Stimulated activated naive CD8-positive, alpha-beta T cell treated with anti-CD3 and anti-CD28 coated beads, Interleukin-15, Interleukin-2, amounts not matched to agents 100 ng/mL and 50 ng/mL, for 24 hours (primary cell): ENCODE data around the gene IFT27.

ENCODE experiments used
- H3K27ac Mint-ChIP-seq: one replicate; pipeline ENCODE4 v1.8.0; 2021; ENCODE audit warnings: mild to moderate bottlenecking, mixed read lengths
- H3K27me3 Mint-ChIP-seq: one replicate; pipeline ENCODE4 v1.8.0; 2021; ENCODE audit warnings: mixed read lengths
- H3K36me3 Mint-ChIP-seq: one replicate; pipeline ENCODE4 v1.8.0; 2021; ENCODE audit warnings: low read depth, mixed read lengths
- H3K4me1 Mint-ChIP-seq: one replicate; pipeline ENCODE4 v1.8.0; 2021; ENCODE audit warnings: low read depth, mixed read lengths
- H3K4me3 Mint-ChIP-seq: one replicate; pipeline ENCODE4 v1.8.0; 2021; ENCODE audit warnings: mild to moderate bottlenecking, mixed read lengths
- H3K9me3 Mint-ChIP-seq: one replicate; pipeline ENCODE4 v1.8.0; 2021; ENCODE audit warnings: mixed read lengths

Gene IFT27

GRCh38 chr22:36746375-36746970 lies 29.4 kb downstream of the IFT27 start:
- Mint-ChIP-seq H3K27me3 (no peaks in the 10 kb centered on the region), H3K4me3 (no peak overlapping the region), H3K4me1 (no peaks in the 10 kb centered on the region), H3K9me3 (no peaks in the 10 kb centered on the region), H3K36me3 (no peaks in the 10 kb centered on the region), H3K27ac (no peak overlapping the region)

- no peak overlapping the region for H3K4me3 Mint-ChIP-seq
- no peak overlapping the region for H3K27ac Mint-ChIP-seq
- no peaks in the 10 kb centered on the region for H3K9me3 Mint-ChIP-seq
- no peaks in the 10 kb centered on the region for H3K4me1 Mint-ChIP-seq
- H3K27me3 Mint-ChIP-seq = no peaks in the 10 kb centered on the region
- H3K36me3 Mint-ChIP-seq = no peaks in the 10 kb centered on the region
These were observed 30.5 kb downstream of the IFT27 start for GRCh38 chr22:36745301-36745995.

DNA sequence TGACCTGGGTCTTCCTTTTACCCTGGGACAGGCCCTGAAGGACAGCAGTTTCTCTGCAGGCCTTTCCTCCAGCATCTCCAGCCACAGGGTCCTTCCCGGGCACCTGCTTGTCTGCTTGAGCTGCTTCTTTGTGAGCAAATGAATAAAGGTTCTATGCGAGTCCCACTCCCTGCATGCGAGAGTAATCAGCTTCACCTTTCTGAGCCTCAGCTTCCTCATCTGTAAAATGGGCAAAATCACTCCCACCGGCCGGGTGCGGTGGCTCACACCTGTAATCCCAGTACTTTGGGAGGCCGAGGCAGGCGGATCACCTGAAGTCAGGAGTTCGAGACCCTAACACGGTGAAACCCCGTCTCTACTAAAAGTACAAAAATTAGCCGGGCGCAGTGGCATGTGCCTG lies 31.1 kb downstream of the IFT27 start:
- H3K36me3 Mint-ChIP-seq = no peaks in the 10 kb centered on the region
- H3K4me3 Mint-ChIP-seq = no peak overlapping the region
- H3K27me3 Mint-ChIP-seq = no peaks in the 10 kb centered on the region
- no peak overlapping the region for H3K27ac Mint-ChIP-seq
- H3K9me3 Mint-ChIP-seq = no peaks in the 10 kb centered on the region
- H3K4me1 Mint-ChIP-seq = no peaks in the 10 kb centered on the region

DNA sequence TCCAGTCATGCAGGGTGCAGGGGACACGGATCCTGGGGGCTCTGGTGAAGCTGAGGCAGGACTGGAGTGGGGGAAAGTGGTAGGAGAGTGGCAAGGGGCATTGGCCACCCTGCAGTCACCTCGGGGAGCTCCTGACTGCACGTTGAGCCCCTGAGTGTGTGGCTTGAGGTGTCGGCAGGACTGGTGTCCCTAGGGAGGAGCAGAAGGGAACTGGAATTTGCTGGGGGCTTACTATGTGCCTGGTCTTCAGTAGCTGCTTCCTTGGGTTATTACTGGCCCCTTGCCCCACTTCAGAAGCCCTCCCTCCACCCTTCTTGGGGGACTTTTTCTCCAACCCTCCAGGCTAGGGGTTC lies 31.5 kb downstream of the IFT27 start:
- H3K27me3 Mint-ChIP-seq = no peaks in the 10 kb centered on the region
- no peaks in the 10 kb centered on the region for H3K9me3 Mint-ChIP-seq
- H3K4me3 Mint-ChIP-seq = no peak overlapping the region
- H3K27ac Mint-ChIP-seq = no peak overlapping the region
- no peaks in the 10 kb centered on the region for H3K36me3 Mint-ChIP-seq
- no peaks in the 10 kb centered on the region for H3K4me1 Mint-ChIP-seq

- Mint-ChIP-seq H3K4me1 (no peaks in the 10 kb centered on the region), H3K27ac (no peak overlapping the region)
These were observed 32.1 kb downstream of the IFT27 start for GRCh38 chr22:36743591-36744412.

GRCh38 chr22:36743011-36743410 lies 32.9 kb downstream of the IFT27 start:
- H3K4me3 Mint-ChIP-seq = no peak overlapping the region

More at GRCh38 chr22:36743591-36744412, 32.1 kb downstream of the IFT27 start:
- H3K4me3 Mint-ChIP-seq = no peak overlapping the region
- no peaks in the 10 kb centered on the region for H3K9me3 Mint-ChIP-seq
- H3K36me3 Mint-ChIP-seq = no peaks in the 10 kb centered on the region
- peaks cover 4% of the 10 kb centered on the region for H3K27me3 Mint-ChIP-seq

DNA sequence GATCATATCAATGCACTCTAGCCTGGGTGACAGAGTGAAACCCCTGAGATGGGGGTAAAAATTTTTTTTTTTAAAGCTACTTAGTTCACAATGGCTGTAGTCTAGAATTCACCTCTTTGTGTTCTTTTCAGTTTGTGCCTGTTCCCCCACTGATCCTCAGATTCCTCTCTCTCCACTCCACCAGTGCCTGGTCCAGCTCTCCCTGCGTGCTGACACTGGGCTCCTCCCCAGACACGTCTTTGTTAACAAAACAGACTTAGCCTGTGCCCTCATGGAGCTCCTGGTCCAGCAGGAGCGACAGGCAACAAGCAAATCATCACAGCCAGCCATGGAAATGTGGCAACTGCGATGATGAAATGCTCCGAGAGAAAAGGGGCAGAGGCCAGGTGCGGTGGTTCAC lies 34.0 kb downstream of the IFT27 start:
- Mint-ChIP-seq H3K27ac (no peak overlapping the region), H3K36me3 (no peaks in the 10 kb centered on the region), H3K4me1 (no peaks in the 10 kb centered on the region), H3K9me3 (no peaks in the 10 kb centered on the region), H3K4me3 (no peak overlapping the region), H3K27me3 (peaks cover 11% of the 10 kb centered on the region)

More at GRCh38 chr22:36743011-36743410, 32.9 kb downstream of the IFT27 start:
- H3K4me1 Mint-ChIP-seq = no peaks in the 10 kb centered on the region
- peaks cover 4% of the 10 kb centered on the region for H3K27me3 Mint-ChIP-seq
- no peak overlapping the region for H3K27ac Mint-ChIP-seq
- no peaks in the 10 kb centered on the region for H3K9me3 Mint-ChIP-seq
- H3K36me3 Mint-ChIP-seq = no peaks in the 10 kb centered on the region

DNA sequence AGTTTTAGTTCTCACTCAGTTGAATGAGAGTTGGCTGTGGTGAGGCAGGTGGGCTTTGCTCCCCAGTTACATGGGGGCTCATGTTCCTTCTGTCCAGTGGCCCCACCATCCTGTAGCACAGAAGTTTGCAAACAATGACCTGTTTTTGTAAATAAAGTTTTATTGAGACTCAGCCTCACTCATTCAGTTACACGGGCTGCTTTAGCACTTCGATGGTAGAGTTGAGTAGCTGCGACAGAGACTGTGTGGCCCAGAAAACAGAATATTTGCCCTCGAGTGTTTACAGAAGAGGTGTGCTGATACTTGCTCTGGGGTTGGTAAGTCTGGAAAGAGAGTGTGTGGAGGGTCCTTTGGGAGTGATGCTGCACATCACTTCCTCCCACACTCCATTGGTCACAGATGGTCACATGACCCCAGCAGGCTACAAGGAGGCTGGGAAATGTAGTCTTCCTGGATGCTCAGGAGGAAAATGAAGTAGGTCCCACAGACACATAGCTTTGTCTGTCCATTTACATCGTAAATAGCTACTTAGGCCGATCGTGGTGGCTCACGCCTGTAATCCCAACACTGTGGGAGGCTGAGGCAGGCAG lies 34.6 kb downstream of the IFT27 start:
- Mint-ChIP-seq H3K27ac (no peak overlapping the region), H3K4me1 (no peaks in the 10 kb centered on the region), H3K4me3 (no peak overlapping the region), H3K9me3 (no peaks in the 10 kb centered on the region), H3K27me3 (peaks cover 11% of the 10 kb centered on the region), H3K36me3 (no peaks in the 10 kb centered on the region)

DNA sequence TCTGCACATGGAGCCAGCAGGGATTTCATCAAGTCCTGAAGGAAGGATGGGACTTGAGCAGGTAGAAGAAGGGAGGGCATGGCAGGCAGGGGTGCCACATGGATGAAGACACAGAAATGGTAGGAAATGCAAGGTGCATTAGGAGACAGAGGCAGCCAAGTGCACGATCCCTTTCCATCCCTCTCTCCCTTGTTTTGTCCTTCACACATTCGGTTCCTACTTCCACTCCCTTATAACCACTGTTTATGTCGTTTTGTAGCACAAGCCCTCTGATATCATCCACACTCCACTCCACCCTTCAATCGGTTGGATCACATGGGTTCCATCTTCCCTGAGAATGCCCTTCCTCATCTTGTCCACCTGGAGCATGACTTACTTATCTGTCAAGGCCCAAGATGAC lies 35.2 kb downstream of the IFT27 start:
- Mint-ChIP-seq H3K27ac (no peak overlapping the region), H3K9me3 (no peaks in the 10 kb centered on the region), H3K27me3 (peaks cover 11% of the 10 kb centered on the region), H3K4me1 (no peaks in the 10 kb centered on the region), H3K36me3 (no peaks in the 10 kb centered on the region), H3K4me3 (no peak overlapping the region)

GRCh38 chr22:36739185-36739584 lies 36.7 kb downstream of the IFT27 start:
- Mint-ChIP-seq H3K4me1 (no peaks in the 10 kb centered on the region), H3K27ac (no peak overlapping the region), H3K27me3 (peaks cover 18% of the 10 kb centered on the region), H3K36me3 (no peaks in the 10 kb centered on the region), H3K4me3 (no peak overlapping the region), H3K9me3 (no peaks in the 10 kb centered on the region)

DNA sequence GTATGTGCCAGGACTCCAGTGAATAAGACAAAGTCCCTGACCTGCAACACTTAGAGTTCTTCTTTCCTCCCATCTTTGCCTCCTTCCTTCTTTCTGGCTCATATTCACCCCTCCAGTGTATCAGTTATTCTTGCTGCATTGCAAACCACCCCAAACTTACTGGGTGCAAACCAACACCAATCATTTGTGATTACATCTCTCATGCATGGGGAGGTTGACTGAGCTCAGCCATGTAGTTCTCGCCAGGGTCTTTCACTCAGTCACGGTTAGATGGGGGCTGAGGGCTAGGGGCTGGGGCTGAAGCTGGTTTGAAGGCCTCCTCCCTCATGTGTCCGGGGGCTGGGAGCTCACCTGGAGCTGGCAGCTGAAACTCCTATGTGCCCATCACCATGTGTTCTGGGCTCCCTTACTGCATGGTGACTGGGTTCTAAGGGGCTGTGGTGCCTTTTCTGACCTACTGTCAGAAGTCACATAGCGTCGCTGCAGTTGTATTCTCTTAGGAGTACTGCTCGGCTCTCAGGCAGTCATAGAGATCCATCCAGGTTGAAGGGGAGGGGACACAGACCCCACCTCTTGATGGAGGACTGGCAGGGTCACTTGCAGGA lies 37.4 kb downstream of the IFT27 start:
- H3K9me3 Mint-ChIP-seq = no peaks in the 10 kb centered on the region
- peaks cover 24% of the 10 kb centered on the region for H3K27me3 Mint-ChIP-seq
- H3K4me1 Mint-ChIP-seq = no peaks in the 10 kb centered on the region
- H3K27ac Mint-ChIP-seq = no peak overlapping the region
- no peaks in the 10 kb centered on the region for H3K36me3 Mint-ChIP-seq
- H3K4me3 Mint-ChIP-seq = no peak overlapping the region

DNA sequence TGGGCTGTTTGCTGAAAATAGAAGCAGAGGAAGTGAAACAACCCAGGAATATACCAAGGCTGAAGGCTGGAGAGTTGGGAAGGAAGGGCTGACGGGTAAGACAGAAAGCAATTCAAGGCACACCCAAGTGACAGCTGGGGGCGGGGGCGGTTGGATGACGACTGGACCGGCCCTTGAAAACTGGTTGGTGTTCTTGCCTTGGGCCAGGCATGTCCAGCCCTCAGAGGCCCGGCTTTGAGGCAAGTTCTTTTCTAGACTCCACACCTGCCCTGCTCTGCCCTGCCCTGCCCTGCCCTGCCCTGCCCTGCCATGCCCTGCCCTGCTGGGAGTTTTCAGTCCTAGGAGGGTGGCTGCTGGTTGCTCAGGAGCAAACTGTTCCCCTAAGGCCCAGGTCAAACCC lies 38.1 kb downstream of the IFT27 start:
- H3K27ac Mint-ChIP-seq = no peak overlapping the region
- H3K36me3 Mint-ChIP-seq = no peaks in the 10 kb centered on the region
- H3K4me3 Mint-ChIP-seq = no peak overlapping the region
- peaks cover 27% of the 10 kb centered on the region for H3K27me3 Mint-ChIP-seq
- H3K9me3 Mint-ChIP-seq = no peaks in the 10 kb centered on the region
- H3K4me1 Mint-ChIP-seq = no peaks in the 10 kb centered on the region

GRCh38 chr22:36736701-36737320 lies 39.1 kb downstream of the IFT27 start:
- Mint-ChIP-seq H3K36me3 (no peaks in the 10 kb centered on the region), H3K27ac (no peak overlapping the region), H3K9me3 (no peaks in the 10 kb centered on the region), H3K4me1 (no peaks in the 10 kb centered on the region), H3K4me3 (no peak overlapping the region), H3K27me3 (peaks cover 33% of the 10 kb centered on the region)

DNA sequence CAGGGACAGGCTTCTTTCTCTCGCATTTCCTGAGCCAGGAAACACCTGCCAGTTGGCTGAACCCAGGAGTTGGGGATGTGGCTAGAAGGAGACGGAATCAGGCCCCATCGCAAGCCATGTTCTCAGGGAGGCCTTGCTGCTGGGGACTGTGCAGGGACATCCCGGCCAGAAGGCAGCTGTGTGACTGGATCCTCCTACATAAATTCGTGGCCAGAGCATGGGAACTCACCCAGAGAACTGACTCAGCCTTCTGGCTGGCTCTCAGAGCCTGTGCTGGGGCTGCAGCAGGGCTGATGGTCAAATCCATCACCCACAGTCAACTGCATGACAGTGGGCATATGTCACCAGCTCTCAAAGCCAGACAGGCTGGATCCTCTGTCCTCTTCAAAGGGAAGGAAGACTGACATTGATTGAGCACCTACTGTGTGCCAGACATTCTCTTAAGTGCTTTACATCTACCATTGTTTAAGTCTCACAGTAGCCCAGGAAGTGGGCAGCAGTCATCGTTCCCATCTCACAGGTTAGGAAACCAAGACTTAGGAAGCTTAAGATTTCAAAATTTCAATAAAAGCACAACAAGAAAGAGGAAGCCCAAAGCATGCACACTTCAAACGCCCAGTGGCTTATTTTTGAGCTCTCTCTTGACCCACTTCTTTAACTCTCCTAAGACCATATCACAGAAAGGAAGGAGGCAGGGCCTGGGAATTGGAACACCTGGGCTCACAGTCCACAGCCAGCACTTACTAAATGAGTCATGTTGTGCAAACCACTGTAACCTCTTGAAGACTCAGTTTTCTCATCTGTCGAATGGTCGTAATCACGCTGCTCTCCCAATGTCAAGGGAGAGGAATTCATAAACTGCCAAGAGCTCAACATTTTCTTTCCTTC lies 41.5 kb downstream of the IFT27 start:
- Mint-ChIP-seq H3K27me3 (peaks cover 37% of the 10 kb centered on the region), H3K4me1 (no peaks in the 10 kb centered on the region), H3K9me3 (no peaks in the 10 kb centered on the region), H3K36me3 (no peaks in the 10 kb centered on the region), H3K27ac (no peak overlapping the region), H3K4me3 (no peak overlapping the region)
